T-helper 1 cell treated with Interleukin-12 subunit alpha and Interleukin-12 subunit beta and Interleukin-4 antibody, amounts not matched to agents 30 μg/mL and 1 μg/mL, for 36 hours (primary cell): ENCODE measurements around the gene GON4L.
"Not testable (repeated sequence)": the region's sequence is repeated elsewhere in the genome, so short reads cannot be mapped to it uniquely, and the experiment has no call there.

Source experiments
- H3K27ac Mint-ChIP-seq: one replicate; pipeline ENCODE4 v1.8.0; 2021; ENCODE audit warnings: mild to moderate bottlenecking, mixed read lengths
- H3K27me3 Mint-ChIP-seq: one replicate; pipeline ENCODE4 v1.8.0; 2021; ENCODE audit warnings: low read depth, mixed read lengths
- H3K36me3 Mint-ChIP-seq: one replicate; pipeline ENCODE4 v1.8.0; 2021; ENCODE audit warnings: low read depth, mixed read lengths
- H3K4me1 Mint-ChIP-seq: one replicate; pipeline ENCODE4 v1.8.0; 2021; ENCODE audit warnings: low read depth, mixed read lengths
- H3K4me3 Mint-ChIP-seq: one replicate; pipeline ENCODE4 v1.8.0; 2021; ENCODE audit warnings: mild to moderate bottlenecking, moderate library complexity, mixed read lengths
- H3K9me3 Mint-ChIP-seq: one replicate; pipeline ENCODE4 v1.8.0; 2021; ENCODE audit warnings: mixed read lengths

Gene GON4L

DNA sequence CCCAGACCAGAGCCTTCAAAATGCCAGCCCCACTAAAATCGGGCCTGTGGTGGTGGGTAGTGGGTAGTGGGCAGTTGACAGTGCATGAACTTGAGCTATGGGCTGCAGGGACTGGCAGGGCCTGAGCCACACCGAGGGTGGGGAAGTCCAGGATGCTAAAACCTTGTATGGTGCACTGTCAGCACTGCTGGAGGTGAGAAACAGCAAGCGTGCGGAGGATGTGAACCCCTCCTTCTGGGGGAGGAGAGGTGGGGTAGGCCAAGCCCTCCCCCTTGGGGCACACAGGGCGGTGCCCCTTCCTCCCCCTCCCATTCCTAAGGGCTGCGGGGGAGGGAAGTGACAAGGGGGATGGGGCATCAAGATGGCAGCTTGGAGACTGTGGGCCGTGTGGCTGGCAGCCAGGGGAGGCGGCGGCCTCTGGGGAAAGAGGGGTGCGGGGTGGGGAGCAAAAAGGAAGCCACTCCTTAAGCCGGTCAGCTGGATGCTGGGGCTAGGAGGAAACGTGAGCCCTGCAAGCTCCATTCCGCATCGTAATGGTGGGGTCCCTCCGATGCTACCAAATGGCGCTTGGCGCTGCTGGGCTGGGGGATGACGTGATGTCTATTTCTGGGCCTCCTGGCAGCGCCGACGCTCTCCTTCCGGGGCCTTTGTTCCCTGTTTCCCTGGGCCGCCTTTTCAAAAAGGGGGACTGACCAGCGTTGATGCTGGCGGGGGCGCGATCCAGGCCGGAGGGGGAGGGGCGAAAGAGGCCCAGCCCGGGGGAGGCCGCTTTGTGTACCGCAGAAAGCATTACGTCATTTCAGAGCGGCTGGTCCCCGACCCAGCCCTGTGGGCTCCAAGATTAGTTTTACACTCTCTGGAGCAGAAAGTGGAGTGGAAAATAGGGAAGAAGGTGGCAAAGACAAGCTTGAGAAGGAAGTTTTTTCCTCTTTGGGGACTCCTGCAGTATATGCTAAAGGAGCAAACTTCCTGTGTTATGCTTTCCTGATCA is 3.2 kb upstream of the GON4L start:
- H3K27ac Mint-ChIP-seq, result peak overlapping the region; percentile 97
- peak overlapping the region; percentile 93 for H3K4me3 Mint-ChIP-seq
- no peaks in the 10 kb centered on the region for H3K27me3 Mint-ChIP-seq
- H3K36me3 Mint-ChIP-seq, result peaks cover 12% of the 10 kb centered on the region
- peaks cover 37% of the 10 kb centered on the region for H3K4me1 Mint-ChIP-seq
- no peaks in the 10 kb centered on the region for H3K9me3 Mint-ChIP-seq

GRCh38 chr1:155859234-155859829 is 2.3 kb upstream of the GON4L start, which contains the start of gene SYT11:
Gene SYT11 (plus strand): TSS chr1:155859567. CDS start chr1:155859762, 195 bp downstream.
- Mint-ChIP-seq H3K27ac (peak within 1 kb of the TSS; percentile 97), H3K36me3 (peaks cover 18% of the 10 kb centered on the region), H3K9me3 (no peaks in the 10 kb centered on the region), H3K4me3 (peak within 1 kb of the TSS; percentile 93), H3K4me1 (peaks cover 40% of the 10 kb centered on the region), H3K27me3 (no peaks in the 10 kb centered on the region)

GRCh38 chr1:155858800-155859233 is 1.8 kb upstream of the GON4L start:
- Mint-ChIP-seq H3K27me3 (no peaks in the 10 kb centered on the region), H3K4me1 (peaks cover 40% of the 10 kb centered on the region), H3K4me3 (peak overlapping the region; percentile 93), H3K27ac (peak overlapping the region; percentile 97), H3K9me3 (no peaks in the 10 kb centered on the region), H3K36me3 (peaks cover 19% of the 10 kb centered on the region)

- H3K4me1 Mint-ChIP-seq, result peaks cover 44% of the 10 kb centered on the region
- peaks cover 23% of the 10 kb centered on the region for H3K36me3 Mint-ChIP-seq
- H3K27ac Mint-ChIP-seq, result peak overlapping the region; percentile 97
- peak overlapping the region; percentile 98 for H3K4me3 Mint-ChIP-seq
- H3K9me3 Mint-ChIP-seq, result no peaks in the 10 kb centered on the region
- H3K27me3 Mint-ChIP-seq, result no peaks in the 10 kb centered on the region
Measured at GRCh38 chr1:155856257-155856974, 598 bp downstream of the GON4L start.

DNA sequence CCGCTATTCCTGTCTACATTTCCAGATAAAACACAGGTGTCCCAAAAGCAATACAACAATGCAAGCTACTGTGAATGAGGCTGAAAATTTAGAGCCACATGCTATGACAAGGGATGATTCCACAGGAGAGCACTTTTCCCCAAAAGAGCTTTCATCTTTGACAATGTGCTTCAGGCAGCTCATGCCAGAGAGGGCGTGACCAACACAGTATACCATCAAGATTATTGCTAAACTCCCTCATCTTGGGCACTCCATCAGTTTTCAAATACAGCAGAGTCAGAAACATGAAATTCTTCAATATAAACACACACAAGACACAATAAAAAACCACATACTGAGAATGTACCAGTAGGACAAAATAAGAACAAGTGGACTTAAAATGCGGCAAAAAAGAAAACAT is 6.7 kb downstream of the GON4L start:
- no peaks in the 10 kb centered on the region for H3K9me3 Mint-ChIP-seq
- no peak overlapping the region for H3K27ac Mint-ChIP-seq
- H3K4me3 Mint-ChIP-seq, result no peak overlapping the region
- peaks cover 40% of the 10 kb centered on the region for H3K36me3 Mint-ChIP-seq
- peaks cover 30% of the 10 kb centered on the region for H3K4me1 Mint-ChIP-seq
- no peaks in the 10 kb centered on the region for H3K27me3 Mint-ChIP-seq

GRCh38 chr1:155847823-155848529 is 9.0 kb downstream of the GON4L start:
- Mint-ChIP-seq H3K4me3 (peak overlapping the region; percentile 34), H3K36me3 (peaks cover 41% of the 10 kb centered on the region), H3K4me1 (peaks cover 35% of the 10 kb centered on the region), H3K9me3 (no peaks in the 10 kb centered on the region), H3K27ac (peak overlapping the region; percentile 33), H3K27me3 (no peaks in the 10 kb centered on the region)

DNA sequence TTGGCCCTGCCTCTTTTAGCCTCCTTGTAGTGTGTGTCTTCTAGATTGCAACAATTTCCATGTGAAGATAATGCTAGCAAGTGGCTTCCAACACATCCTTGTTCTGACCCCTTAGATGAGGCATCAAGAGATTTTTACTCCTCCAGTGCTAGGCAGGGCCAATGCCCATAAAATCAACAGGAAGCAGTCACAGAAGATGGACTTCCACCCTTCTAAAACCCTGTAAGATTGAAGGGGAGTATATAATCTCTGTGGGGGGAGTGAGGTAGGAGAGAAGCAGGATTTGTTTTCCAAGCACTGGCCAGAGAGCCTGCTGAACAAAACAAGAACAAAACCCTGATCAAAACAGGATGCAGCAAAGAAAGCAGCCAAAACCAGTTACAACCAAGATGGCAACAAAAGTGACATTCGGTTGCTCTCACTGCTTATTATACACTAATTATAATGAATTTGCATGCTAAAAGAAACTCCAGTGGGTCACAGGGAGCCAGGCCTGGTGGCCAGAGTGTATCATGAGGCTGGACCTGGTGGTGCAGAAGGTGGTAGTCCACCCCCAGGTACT is 12.1 kb downstream of the GON4L start:
- H3K4me1 Mint-ChIP-seq, result peaks cover 24% of the 10 kb centered on the region
- no peak overlapping the region for H3K4me3 Mint-ChIP-seq
- H3K9me3 Mint-ChIP-seq, result no peaks in the 10 kb centered on the region
- peaks cover 30% of the 10 kb centered on the region for H3K36me3 Mint-ChIP-seq
- H3K27me3 Mint-ChIP-seq, result no peaks in the 10 kb centered on the region
- H3K27ac Mint-ChIP-seq, result peak overlapping the region; percentile 71

DNA sequence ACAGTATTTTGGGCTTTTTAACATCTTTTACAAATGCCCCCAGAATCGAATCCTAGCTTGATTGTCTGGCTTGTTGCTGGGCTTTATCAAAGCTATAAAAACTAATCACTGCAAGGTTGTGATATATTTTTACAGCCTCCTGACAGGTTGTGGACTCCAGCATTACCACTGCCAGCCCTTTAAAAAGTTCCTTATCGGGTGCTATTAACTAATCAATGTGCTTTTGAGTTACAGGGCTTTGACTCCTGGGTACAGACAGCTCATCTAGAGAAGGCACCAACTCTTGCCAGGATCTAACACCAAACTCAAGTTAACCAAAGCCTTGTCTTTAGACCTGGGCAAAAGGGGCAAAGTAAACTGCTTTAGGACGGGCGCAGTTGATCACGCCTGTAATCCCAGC is 16.6 kb downstream of the GON4L start:
- Mint-ChIP-seq H3K27ac (no peak overlapping the region), H3K4me3 (no peak overlapping the region), H3K27me3 (no peaks in the 10 kb centered on the region), H3K36me3 (peaks cover 34% of the 10 kb centered on the region), H3K9me3 (no peaks in the 10 kb centered on the region), H3K4me1 (peaks cover 27% of the 10 kb centered on the region)

GRCh38 chr1:155835548-155835947 is 21.5 kb downstream of the GON4L start:
- Mint-ChIP-seq H3K4me3 (no peak overlapping the region), H3K27me3 (no peaks in the 10 kb centered on the region), H3K4me1 (peaks cover 24% of the 10 kb centered on the region), H3K9me3 (no peaks in the 10 kb centered on the region), H3K36me3 (peaks cover 29% of the 10 kb centered on the region), H3K27ac (no peak overlapping the region)

DNA sequence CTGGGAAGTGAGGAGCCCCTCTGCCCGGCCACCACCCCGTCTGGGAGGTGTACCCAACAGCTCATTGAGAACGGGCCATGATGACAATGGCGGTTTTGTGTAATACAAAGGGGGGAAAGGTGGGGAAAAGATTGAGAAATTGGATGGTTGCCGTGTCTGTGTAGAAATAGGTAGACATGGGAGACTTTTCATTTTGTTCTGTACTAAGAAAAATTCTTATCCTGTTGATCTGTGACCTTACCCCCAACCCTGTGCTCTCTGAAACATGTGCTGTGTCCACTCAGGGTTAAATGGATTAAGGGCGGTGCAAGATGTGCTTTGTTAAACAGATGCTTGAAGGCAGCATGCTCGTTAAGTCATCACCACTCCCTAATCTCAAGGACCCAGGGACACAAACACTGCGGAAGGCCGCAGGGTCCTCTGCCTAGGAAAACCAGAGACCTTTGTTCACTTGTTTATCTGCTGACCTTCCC is 22.1 kb downstream of the GON4L start:
- Mint-ChIP-seq H3K36me3 (peaks cover 29% of the 10 kb centered on the region), H3K4me1 (peaks cover 24% of the 10 kb centered on the region)
- not testable (repeated sequence) for H3K27me3 Mint-ChIP-seq, H3K4me3 Mint-ChIP-seq, H3K27ac Mint-ChIP-seq, H3K9me3 Mint-ChIP-seq

DNA sequence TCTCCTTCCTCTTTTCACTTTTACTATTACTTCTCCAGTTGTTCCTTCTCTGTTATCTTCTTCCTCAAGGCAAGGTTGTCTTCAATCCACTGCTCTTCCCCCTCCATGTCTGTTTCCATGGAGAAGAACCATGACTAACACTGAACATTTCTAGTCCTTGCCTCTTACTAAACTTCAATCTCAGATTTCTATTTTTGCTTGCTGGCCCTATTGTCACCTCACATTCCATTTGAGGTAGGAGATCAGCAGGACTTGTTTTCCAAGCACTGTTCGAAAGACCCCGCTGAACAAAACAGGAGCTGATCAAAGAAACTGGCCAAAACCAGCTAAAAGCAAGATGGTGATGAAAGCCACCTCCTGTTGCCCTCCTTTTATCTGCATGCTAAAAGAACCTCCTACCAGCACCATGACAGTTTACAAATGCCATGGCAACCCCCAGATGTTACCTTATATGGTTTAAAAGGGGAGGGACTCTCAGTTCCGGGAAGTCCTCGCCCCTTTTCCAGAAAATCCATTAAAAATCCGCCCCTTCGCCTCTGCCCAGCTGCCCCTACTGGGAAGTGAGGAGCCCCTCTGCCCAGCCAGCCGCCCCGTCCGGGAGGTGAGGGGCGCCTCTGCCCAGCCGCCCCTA is 22.6 kb downstream of the GON4L start:
- Mint-ChIP-seq H3K4me1 (peaks cover 26% of the 10 kb centered on the region), H3K9me3 (no peaks in the 10 kb centered on the region), H3K27ac (no peak overlapping the region), H3K27me3 (no peaks in the 10 kb centered on the region), H3K36me3 (peaks cover 29% of the 10 kb centered on the region), H3K4me3 (no peak overlapping the region)

- Mint-ChIP-seq H3K4me3 (no peak overlapping the region), H3K27me3 (no peaks in the 10 kb centered on the region), H3K9me3 (no peaks in the 10 kb centered on the region), H3K4me1 (peaks cover 26% of the 10 kb centered on the region), H3K27ac (no peak overlapping the region), H3K36me3 (peaks cover 29% of the 10 kb centered on the region)
Measured at GRCh38 chr1:155833665-155834295, 23.2 kb downstream of the GON4L start.
